ENCODE data around the gene HSP90AB1. TPM values are rescaled to one million over a fixed set of nuclear protein-coding genes. Genes with fewer than 3 reads are reported as not detected.

The HSP90AB1 gene
- total RNA-seq, 1 donor from 2014 or later, result 1,541 TPM

DNA sequence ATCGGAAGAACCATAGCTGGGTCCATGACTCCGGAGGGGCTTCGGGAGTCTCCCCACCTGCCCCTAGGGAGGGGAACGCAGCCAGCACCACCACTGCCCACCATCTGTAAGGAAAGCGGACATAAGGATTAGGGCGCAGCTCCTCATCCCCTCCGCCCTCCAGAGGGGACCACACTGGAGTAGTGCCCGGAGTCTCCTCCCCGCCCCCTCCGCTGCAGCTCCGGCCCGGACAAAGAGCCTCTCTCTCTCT, 9.8 kb downstream of the HSP90AB1 start:
- H3K4me3 ChIP-seq (ENCODE audit: low read depth, low read length), result peak overlapping the region; percentile 87
- DNase-seq (ENCODE audit: low read depth), result no peak
- TF ChIP-seq, protein P1, sequence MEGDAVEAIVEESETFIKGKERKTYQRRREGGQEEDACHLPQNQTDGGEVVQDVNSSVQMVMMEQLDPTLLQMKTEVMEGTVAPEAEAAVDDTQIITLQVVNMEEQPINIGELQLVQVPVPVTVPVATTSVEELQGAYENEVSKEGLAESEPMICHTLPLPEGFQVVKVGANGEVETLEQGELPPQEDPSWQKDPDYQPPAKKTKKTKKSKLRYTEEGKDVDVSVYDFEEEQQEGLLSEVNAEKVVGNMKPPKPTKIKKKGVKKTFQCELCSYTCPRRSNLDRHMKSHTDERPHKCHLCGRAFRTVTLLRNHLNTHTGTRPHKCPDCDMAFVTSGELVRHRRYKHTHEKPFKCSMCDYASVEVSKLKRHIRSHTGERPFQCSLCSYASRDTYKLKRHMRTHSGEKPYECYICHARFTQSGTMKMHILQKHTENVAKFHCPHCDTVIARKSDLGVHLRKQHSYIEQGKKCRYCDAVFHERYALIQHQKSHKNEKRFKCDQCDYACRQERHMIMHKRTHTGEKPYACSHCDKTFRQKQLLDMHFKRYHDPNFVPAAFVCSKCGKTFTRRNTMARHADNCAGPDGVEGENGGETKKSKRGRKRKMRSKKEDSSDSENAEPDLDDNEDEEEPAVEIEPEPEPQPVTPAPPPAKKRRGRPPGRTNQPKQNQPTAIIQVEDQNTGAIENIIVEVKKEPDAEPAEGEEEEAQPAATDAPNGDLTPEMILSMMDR (conservative IDR thresholded peaks at IDR 0.05; ENCODE audit: low read depth, low read length), result no peak

DNA sequence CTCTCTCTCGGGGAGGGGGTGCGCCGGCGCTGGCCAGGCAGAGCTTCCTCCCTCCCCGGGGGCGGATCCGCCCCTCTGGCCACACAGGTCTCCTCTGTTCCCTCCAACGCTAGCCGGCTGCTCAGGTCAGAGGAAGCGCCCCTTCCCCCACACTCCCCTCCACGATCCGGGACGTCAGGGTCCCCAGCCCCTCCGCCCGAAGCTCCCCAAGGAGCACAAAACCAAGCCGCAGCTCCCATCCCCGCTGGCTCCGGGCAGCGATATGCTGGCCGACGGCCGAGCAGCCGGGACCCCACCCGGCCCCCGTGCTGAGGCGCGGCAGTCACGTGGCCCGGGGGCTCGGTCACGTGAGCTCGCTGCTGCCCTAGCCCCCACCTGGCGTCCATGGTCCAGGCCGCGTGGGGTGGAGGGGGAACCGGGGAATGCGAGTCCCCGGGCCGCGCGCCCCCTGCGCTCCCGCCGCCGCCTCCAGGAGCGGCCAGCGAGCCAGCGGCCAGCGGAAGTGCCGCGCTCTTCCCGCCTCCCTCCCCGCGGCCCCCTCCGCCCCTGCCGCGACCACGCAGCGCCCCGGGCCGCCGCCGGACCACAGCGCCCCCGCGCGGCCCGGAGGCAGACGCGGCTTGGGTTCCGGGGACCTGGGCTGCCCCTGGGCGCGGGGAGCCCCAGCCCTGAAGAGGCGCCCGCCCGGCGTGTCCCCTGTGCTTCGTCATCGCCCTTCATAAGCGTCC, 10.3 kb downstream of the HSP90AB1 start, which contains the start of gene SLC35B2:
Gene SLC35B2 (minus strand): TSS at position 504 of the 728 bp plus-strand sequence. CDS start 118 bp downstream, at position 386.
- H3K4me3 ChIP-seq (ENCODE audit: low read depth, low read length), result peak within 1 kb of the TSS; percentile 87
- TF ChIP-seq, protein P1 (conservative IDR thresholded peaks at IDR 0.05; ENCODE audit: low read depth, low read length), result peak; percentile 47
- DNase-seq (ENCODE audit: low read depth), result no peak

DNA sequence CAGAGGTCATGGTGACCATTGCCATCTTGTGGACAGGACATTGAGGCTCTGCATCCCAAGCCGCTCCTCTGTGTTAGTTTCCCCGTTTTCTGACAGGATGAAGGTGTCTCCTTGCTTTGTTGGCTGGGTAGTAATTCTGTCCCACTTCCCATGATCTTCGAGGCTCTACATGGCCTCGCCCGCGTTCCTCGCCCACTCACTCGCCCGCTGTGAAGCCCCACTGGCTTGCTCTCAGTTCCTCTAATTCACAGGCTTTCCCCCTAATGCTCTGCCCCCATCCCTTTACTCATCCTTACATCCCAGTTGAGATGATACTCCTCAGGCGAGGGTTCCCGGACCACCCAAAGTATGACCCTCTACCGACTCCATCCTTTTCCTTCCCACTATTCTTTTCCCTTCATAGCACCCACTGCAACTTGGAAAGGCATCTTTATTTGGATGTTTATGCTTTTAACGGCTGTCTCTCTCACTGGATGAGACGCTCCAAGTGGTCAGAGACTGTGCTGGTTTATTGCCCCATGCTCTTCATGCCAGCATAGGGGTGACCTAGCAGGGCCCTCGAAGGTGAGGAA, 10.9 kb downstream of the HSP90AB1 start:
- H3K4me3 ChIP-seq (ENCODE audit: low read depth, low read length), result peak overlapping the region; percentile 87
- TF ChIP-seq, protein P1 (conservative IDR thresholded peaks at IDR 0.05; ENCODE audit: low read depth, low read length), result no peak
- DNase-seq (ENCODE audit: low read depth), result no peak

DNA sequence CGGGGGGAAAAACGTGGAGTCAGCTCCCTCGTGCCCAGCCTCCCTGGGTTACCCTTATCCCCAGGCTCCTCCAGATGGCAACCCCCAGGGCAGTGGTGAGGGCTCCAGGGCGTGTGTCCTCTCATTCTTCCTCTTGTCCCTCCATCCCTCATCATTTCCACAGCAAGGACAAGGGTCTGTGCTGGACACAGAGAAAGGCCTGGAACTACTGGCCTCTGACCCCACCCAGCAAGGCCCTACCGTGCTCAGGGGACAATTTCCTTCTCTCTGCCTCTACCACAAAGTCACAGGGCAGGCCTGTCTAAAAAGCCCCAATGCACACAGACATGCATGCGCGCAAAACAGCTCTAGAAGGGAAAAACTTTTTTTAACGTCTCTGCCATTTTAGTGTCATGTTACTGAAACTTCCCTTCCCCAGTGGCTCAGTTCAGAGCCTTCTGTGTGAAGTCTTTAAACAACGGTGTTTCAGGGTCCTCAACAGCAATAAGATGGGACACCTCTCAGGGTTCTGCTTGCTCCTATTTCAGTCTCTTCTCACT, 11.5 kb downstream of the HSP90AB1 start:
- H3K4me3 ChIP-seq (ENCODE audit: low read depth, low read length), result no peak overlapping the region
- DNase-seq (ENCODE audit: low read depth), result no peak
- TF ChIP-seq, protein P1 (conservative IDR thresholded peaks at IDR 0.05; ENCODE audit: low read depth, low read length), result no peak

DNA sequence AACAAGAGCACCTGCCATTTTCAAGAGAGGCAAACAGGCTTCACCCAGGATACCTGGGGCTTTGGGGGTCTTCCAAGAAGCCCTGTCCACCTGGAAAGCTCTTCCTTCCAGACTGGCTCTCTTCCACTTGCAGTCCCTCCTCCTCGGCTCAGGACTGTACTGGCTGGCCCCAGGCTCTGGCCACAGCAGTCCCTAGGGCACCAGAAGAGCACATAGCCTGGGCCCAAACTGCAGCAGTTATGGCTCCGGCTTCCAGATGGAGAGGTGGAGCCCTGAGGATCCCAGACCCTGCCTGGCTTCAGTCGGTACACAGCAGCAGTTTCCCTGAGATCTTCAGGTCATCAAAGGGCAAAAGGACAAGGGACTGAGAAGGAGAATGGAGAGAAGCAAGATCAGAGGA, 12.0 kb downstream of the HSP90AB1 start:
- DNase-seq (ENCODE audit: low read depth), result no peak
- TF ChIP-seq, protein P1 (conservative IDR thresholded peaks at IDR 0.05; ENCODE audit: low read depth, low read length), result no peak
- H3K4me3 ChIP-seq (ENCODE audit: low read depth, low read length), result no peak overlapping the region

DNA sequence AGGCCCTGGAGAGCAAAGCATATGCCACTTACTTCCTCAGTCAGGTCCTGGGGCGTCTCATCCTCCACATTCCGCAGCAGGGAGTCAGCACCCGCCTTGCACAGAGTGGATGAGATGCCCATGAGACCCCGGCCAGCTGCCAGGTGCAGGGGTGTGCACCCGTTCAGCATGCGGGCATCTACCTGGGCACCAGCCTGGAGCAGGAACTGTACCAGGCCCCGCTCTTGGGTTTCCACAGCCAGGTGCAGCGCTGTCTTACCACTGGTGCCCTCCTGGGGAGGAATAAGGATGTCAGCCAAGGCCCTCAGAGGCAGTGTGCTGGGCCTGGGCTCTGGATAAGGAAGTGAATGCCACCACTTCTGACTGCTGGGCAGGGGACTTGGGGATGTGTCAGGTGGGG, 13.1 kb downstream of the HSP90AB1 start:
- no peak for DNase-seq (ENCODE audit: low read depth)
- no peak overlapping the region for H3K4me3 ChIP-seq (ENCODE audit: low read depth, low read length)
- TF ChIP-seq, protein P1 (conservative IDR thresholded peaks at IDR 0.05; ENCODE audit: low read depth, low read length), result no peak

All from epithelial cell of proximal tubule (primary cell).